Lower lobe of right lung (tissue), 2 donors: Measurements from ENCODE around the gene BCL10. TPM values are rescaled to one million over a fixed set of nuclear protein-coding genes. Genes with fewer than 3 reads are reported as not detected.
A peak's percentile ranks its signal among the peaks of the same experiment; 100 is the strongest.

Experiments
- ATAC-seq, 2 donors: fragments of 200-7000 bp; cut with Tn5 transposase; one replicate each; pipeline ENCODE4 v1.9.1; 2020 to 2022; ENCODE audit warnings: mild to moderate bottlenecking in 2 of 2, moderate library complexity in 2 of 2
- DNase-seq: peaks from one replicate; pipeline ENCODE4 v3.0.0-alpha.2; 2020
- H3K27ac ChIP-seq: fragments of 200-600 bp; one replicate; pipeline ENCODE4 v1.8.0; 2022
- H3K27me3 ChIP-seq: fragments of 200-600 bp; one replicate; pipeline ENCODE4 v1.8.0; 2022; ENCODE audit warnings: low read depth
- H3K36me3 ChIP-seq: fragments of 200-600 bp; one replicate; pipeline ENCODE4 v1.8.0; 2022; ENCODE audit warnings: mild to moderate bottlenecking
- H3K4me1 ChIP-seq: fragments of 200-600 bp; one replicate; pipeline ENCODE4 v1.8.0; 2022
- H3K4me3 ChIP-seq: fragments of 200-600 bp; one replicate; pipeline ENCODE4 v1.8.0; 2022; ENCODE audit warnings: mild to moderate bottlenecking
- H3K9me3 ChIP-seq: fragments of 200-600 bp; one replicate; pipeline ENCODE4 v1.8.0; 2022
- CTCF ChIP-seq: fragments of 200-600 bp; IDR thresholded peaks from one replicate; pipeline ENCODE4 v1.8.0; 2022; ENCODE audit warnings: antibody characterized with exemption, mild to moderate bottlenecking
- intact Hi-C: fragments of 100-400 bp; cut with DNase I; formaldehyde crosslinking; loops from one replicate; pipeline ENCODE4 v1.11.0; 2022
- total RNA-seq: library from RNA; stranded (reverse); fragmentation: NEBNext Ultra II Directional; extraction: Animal tissue kit (Norgen Biotek cat#: 25700); gene quantifications from one replicate; pipeline ENCODE4 v1.2.1, GENCODE V29; 2021
- donor health status: DM: no; HTN: yes; CAD: no; lungs with severe emphysema.

Gene BCL10
- total RNA-seq, 1 donor from 2014 or later, result 27.4 TPM

DNA sequence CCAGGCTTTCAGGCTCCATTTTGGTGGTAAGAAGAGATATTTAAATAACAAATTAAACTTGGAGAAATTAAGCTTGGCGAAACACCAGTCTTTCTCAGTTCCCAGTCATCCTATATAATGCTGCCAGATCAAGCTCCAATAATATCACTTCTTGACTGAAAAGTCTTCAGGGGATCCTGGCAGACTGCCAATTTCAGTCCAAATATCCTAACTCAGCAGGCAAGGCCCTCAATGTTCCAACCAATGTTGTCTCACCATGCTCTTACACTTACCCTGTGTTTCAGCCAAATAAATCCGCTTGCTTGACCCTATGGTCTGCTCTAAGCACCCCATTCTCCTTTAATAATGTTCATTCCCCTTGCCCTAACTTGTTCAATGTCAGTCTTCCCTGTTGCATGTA is 39.9 kb upstream of the BCL10 start:
- ATAC-seq (no peak), DNase-seq (no peak)
- no peak overlapping the region for H3K4me3 ChIP-seq
- H3K4me1 ChIP-seq, result peaks cover 26% of the 10 kb centered on the region
- H3K36me3 ChIP-seq, result no peaks in the 10 kb centered on the region
- no peak overlapping the region for H3K27ac ChIP-seq
- intact Hi-C loops, result no loop called here
- no peaks in the 10 kb centered on the region for H3K9me3 ChIP-seq
- H3K27me3 ChIP-seq, result no peaks in the 10 kb centered on the region
- TF ChIP-seq CTCF, result no peak

- Histone ChIP-seq H3K9me3 (no peaks in the 10 kb centered on the region), H3K27ac (no peak overlapping the region), H3K4me1 (peaks cover 23% of the 10 kb centered on the region), H3K36me3 (no peaks in the 10 kb centered on the region), H3K4me3 (no peak overlapping the region), H3K27me3 (no peaks in the 10 kb centered on the region)
- intact Hi-C loops, result no loop called here
- TF ChIP-seq CTCF, result no peak
- no peak for ATAC-seq
- DNase-seq, result no peak
Observed at GRCh38 chr1:85315789-85316188, 39.4 kb upstream of the BCL10 start.

- no peak overlapping the region for H3K4me3 ChIP-seq
- intact Hi-C loops, result no loop called here
- no peaks in the 10 kb centered on the region for H3K36me3 ChIP-seq
- DNase-seq (no peak), ATAC-seq (no peak)
- H3K27me3 ChIP-seq, result no peaks in the 10 kb centered on the region
- peak overlapping the region; percentile 18 for H3K27ac ChIP-seq
- no peak for TF ChIP-seq CTCF
- H3K9me3 ChIP-seq, result no peaks in the 10 kb centered on the region
- peaks cover 17% of the 10 kb centered on the region for H3K4me1 ChIP-seq
Observed at GRCh38 chr1:85314726-85315125, 38.3 kb upstream of the BCL10 start.

DNA sequence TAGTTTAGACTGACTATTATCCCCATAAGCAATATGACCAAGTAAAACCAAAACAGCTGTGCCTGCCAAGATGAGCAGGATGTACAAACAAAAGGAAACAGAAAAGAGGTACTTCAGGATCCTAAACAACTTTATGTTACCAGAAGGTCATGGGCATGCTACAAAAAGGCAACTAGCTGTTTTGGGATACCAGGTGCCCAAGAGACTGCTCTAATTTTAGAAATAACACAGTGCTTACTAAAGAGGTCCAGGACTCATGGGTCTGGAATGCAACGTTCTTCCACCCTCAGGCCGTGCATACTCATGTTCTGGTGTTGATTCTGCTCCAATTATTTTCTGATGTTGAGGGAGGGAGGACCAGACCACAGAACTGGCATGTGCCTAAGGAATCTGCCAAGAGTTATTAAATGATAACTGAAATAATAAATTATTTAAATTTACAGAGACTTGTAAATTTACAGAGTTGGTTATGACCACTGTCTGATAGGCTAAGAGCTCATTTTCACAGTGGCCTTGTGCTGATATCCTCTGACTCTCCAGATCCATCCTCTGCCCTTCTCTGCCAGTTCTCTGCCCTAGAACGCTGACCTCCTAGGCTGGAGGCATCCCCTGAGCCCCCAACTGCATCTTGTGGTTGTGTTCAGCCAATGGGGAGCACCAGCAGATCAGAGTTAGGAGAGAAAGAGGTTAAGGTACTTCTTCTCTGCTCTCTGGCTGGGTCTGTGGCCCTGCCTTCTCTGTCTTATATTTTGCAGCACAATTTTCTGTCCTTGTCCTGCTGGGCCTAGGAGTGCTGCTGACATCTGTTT is 37.7 kb upstream of the BCL10 start:
- Histone ChIP-seq H3K4me1 (peaks cover 19% of the 10 kb centered on the region), H3K9me3 (no peaks in the 10 kb centered on the region), H3K27me3 (no peaks in the 10 kb centered on the region), H3K4me3 (no peak overlapping the region), H3K36me3 (no peaks in the 10 kb centered on the region), H3K27ac (peak overlapping the region; percentile 18)
- no peak for TF ChIP-seq CTCF
- ATAC-seq, result peak; percentile 72 to 79
- DNase-seq, result no peak
- intact Hi-C loops, result no loop called here

DNA sequence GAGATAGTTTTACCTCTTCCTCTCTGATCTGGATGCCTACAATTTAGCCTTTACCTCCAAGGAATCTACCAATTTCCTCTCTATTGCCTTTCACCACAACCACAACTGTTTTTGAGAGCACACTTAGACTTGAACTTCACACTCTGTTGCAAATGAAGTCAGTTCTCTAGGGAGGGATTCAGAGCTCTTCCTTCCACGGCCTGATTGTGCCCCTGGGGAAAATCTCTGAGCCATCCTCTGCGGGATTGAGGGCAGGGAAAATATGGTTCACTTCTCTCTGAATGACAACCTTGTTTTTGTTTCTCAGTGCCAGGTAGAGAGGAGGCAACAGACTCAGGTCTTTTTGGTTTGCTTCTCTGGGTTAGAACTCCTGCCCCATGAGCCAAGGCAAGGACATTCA is 35.4 kb upstream of the BCL10 start:
- H3K27ac ChIP-seq, result no peak overlapping the region
- no peaks in the 10 kb centered on the region for H3K27me3 ChIP-seq
- TF ChIP-seq CTCF, result no peak
- DNase-seq (no peak), ATAC-seq (no peak)
- intact Hi-C loops, result no loop called here
- no peaks in the 10 kb centered on the region for H3K36me3 ChIP-seq
- H3K4me1 ChIP-seq, result peaks cover 28% of the 10 kb centered on the region
- no peak overlapping the region for H3K4me3 ChIP-seq
- H3K9me3 ChIP-seq, result no peaks in the 10 kb centered on the region
